ENCODE results near the gene ACSM2B.
"Not testable (repeated sequence)": the region's sequence is repeated elsewhere in the genome, so short reads cannot be mapped to it uniquely, and the experiment has no call there.

ACSM2B gene

GRCh38 chr16:20536669-20537068 lies 39.5 kb downstream of the ACSM2B start:
- ATAC-seq, DNase-seq: not testable (repeated sequence)

GRCh38 chr16:20532284-20532792 lies 43.8 kb downstream of the ACSM2B start:
- not testable (repeated sequence) for ATAC-seq, DNase-seq

- not testable (repeated sequence) for ATAC-seq
These were observed 44.4 kb downstream of the ACSM2B start for GRCh38 chr16:20531795-20532194.

GRCh38 chr16:20520103-20520502 lies 56.1 kb downstream of the ACSM2B start:
- DNase-seq (no peak), ATAC-seq (no peak)

More at GRCh38 chr16:20531795-20532194, 44.4 kb downstream of the ACSM2B start:
- not testable (repeated sequence) for DNase-seq

- ATAC-seq, result no peak
- DNase-seq, result no peak
These were observed 56.9 kb downstream of the ACSM2B start for GRCh38 chr16:20519231-20519630.

- ATAC-seq, result no peak
- DNase-seq, result no peak
These were observed 59.0 kb downstream of the ACSM2B start for GRCh38 chr16:20517149-20517548.

GRCh38 chr16:20515688-20516090 lies 60.5 kb downstream of the ACSM2B start:
- DNase-seq, result no peak
- no peak for ATAC-seq

GRCh38 chr16:20510323-20510722 lies 65.8 kb downstream of the ACSM2B start:
- no peak for ATAC-seq
- no peak for DNase-seq

- no peak for DNase-seq
- ATAC-seq, result no peak
These were observed 68.9 kb downstream of the ACSM2B start for GRCh38 chr16:20507280-20507679.

- no peak for ATAC-seq
- no peak for DNase-seq
These were observed 71.7 kb downstream of the ACSM2B start for GRCh38 chr16:20504418-20504817.

- ATAC-seq, DNase-seq: not testable (repeated sequence)
These were observed 84.7 kb downstream of the ACSM2B start for GRCh38 chr16:20491448-20491847.

GRCh38 chr16:20490994-20491393 lies 85.2 kb downstream of the ACSM2B start:
- not testable (repeated sequence) for ATAC-seq, DNase-seq
